Spleen (tissue), 11 donors: ENCODE data around the gene RPL19. TPM values are rescaled to one million over a fixed set of nuclear protein-coding genes. Genes with fewer than 3 reads are reported as not detected.

Source experiments
- DNase-seq: peaks from one replicate; pipeline ENCODE4 v3.0.0-alpha.2; 2020
- H3K27ac ChIP-seq, 8 donors: fragments of 200-600 bp; sonication (generic) in 7 of 8; 1 replicate in 4 of 8; 2 replicates in 4 of 8; pipeline versions ENCODE4 v1.5.0 to v1.8.0; 2016 to 2021; ENCODE audit warnings: inconsistent platforms in 4 of 8, mild to moderate bottlenecking in 4 of 8, moderate library complexity in 1 of 8
- H3K27me3 ChIP-seq, 7 donors: fragments of 200-600 bp; sonication (generic) in 6 of 7; replicated peaks in 1 of 7; 1 replicate in 4 of 7; 2 replicates in 3 of 7; pipeline versions ENCODE4 v1.5.0 to v1.8.0; 2016 to 2021; ENCODE audit warnings: inconsistent platforms in 3 of 7, mild to moderate bottlenecking in 1 of 7
- H3K36me3 ChIP-seq, 6 donors: fragments of 200-600 bp; sonication (generic) in 5 of 6; 1 replicate in 4 of 6; 2 replicates in 2 of 6; pipeline versions ENCODE4 v1.5.0 to v1.8.0; 2016 to 2021; ENCODE audit warnings: inconsistent platforms in 2 of 6
- H3K4me1 ChIP-seq, 6 donors: fragments of 200-600 bp; sonication (generic) in 5 of 6; 1 replicate in 3 of 6; 2 replicates in 3 of 6; pipeline versions ENCODE4 v1.5.0 to v1.8.0; 2016 to 2021; ENCODE audit warnings: inconsistent platforms in 3 of 6
- H3K4me3 ChIP-seq, 8 donors: fragments of 200-600 bp; sonication (generic) in 7 of 8; 1 replicate in 4 of 8; 2 replicates in 4 of 8; pipeline versions ENCODE4 v1.5.0 to v1.8.0; 2016 to 2021; ENCODE audit warnings: inconsistent platforms in 4 of 8, mild to moderate bottlenecking in 4 of 8, moderate library complexity in 2 of 8
- H3K9me3 ChIP-seq, 8 donors: fragments of 200-600 bp; sonication (generic) in 7 of 8; 1 replicate in 4 of 8; 2 replicates in 4 of 8; pipeline versions ENCODE4 v1.5.0 to v1.8.0; 2016 to 2021; ENCODE audit warnings: inconsistent platforms in 4 of 8
- CTCF ChIP-seq, 11 experiments: fragments of 200-600 bp in 7 of 11; fragments of 450-650 bp in 4 of 11; sonication (generic) in 4 of 11; IDR thresholded peaks in 8 of 11; conservative IDR thresholded peaks in 3 of 11; 1 replicate in 7 of 11; 2 replicates in 4 of 11; pipeline versions ENCODE4 v1.4.0 to v1.8.0; 2016 to 2021; ENCODE audit warnings: antibody characterized with exemption in 11 of 11, inconsistent platforms in 4 of 11, mild to moderate bottlenecking in 1 of 11
- POLR2A ChIP-seq, 3 donors: fragments of 450-650 bp; IDR thresholded peaks; one replicate each; pipeline ENCODE4 v1.5.1; 2017; ENCODE audit warnings: antibody characterized with exemption in 3 of 3, mild to moderate bottlenecking in 1 of 3
- POLR2AphosphoS5 ChIP-seq, 3 donors: sonication (generic); formaldehyde crosslinking; IDR thresholded peaks; one replicate each; pipeline ENCODE4 v1.5.1; 2017; ENCODE audit warnings: antibody characterized with exemption in 3 of 3
- WGBS, 5 donors: extraction: QIAGEN DNeasy Blood & Tissue Kit in 3 of 5; methylation state at CpG; one replicate each; pipeline versions ENCODE4 v1.1.5 to v1.1.7; 2013 to 2018; 5-methylcytosine and 5-hydroxymethylcytosine counted together
- intact Hi-C: fragments of 100-400 bp; cut with DNase I; formaldehyde crosslinking; loops from one replicate; pipeline ENCODE4 v1.15.0; 2023; ENCODE audit warnings: low total_unique reads
- polyA plus RNA-seq, 3 donors: library from polyadenylated mRNA; stranded (reverse); fragments of 200-250 nt; gene quantifications; one replicate each; pipeline ENCODE4 v1.2.1, GENCODE V29; 2013
- total RNA-seq, 7 donors: library from RNA; depleted of rRNA in 3 of 7; stranded (reverse); fragments of >200 nt in 3 of 7; fragmentation: NEBNext Ultra II Directional in 4 of 7; extraction: Animal tissue kit (Norgen Biotek cat#: 25700) in 4 of 7; gene quantifications; one replicate each; pipeline versions ENCODE4 v1.1.0 to v1.2.1, GENCODE V29; 2016 to 2021
- donor health status: healthy with polysubstance abuse.
- donor health status: DM: no; HTN: no; CAD: no; lungs with moderate emphysema.
- donor health status: DM: no; HTN: no; CAD: no.
- donor health status: Bipolar disorder and iron deficiency.
- donor health status: healthy.
- donor health status: DM: no; HTN: no; CAD: no.
- donor health status: DM: yes; HTN: yes; CAD: no.

The RPL19 gene
- total and polyA plus RNA-seq, 10 donors = 1,504 to 7,360 (median 3,641) TPM

- Histone ChIP-seq H3K36me3 (no peaks in the 10 kb centered on the region), H3K4me1 (peaks cover 15 to 25% (median 24%) of the 10 kb centered on the region in 6 donors), H3K4me3 (peak overlapping the region; percentile 8 to 68 (median 36)), H3K9me3 (no peaks in the 10 kb centered on the region), H3K27ac (no peak overlapping the region), H3K27me3 (peaks cover 9 to 86% (median 55%) of the 10 kb centered on the region in 7 donors)
- TF ChIP-seq POLR2AphosphoS5 (IDR thresholded peaks at IDR 0.05) (peak in 1 of 3 donors; percentile 20), CTCF (IDR thresholded peaks at IDR 0.05 in 8 of 11, conservative IDR thresholded peaks at IDR 0.05 in 3 of 11) (no peak)
- DNase-seq = no peak
- intact Hi-C loops = no loop called here
- WGBS, 5 donors = 15 to 20% (median 16%) methylated on average over 23 to 24 of the region's 24 CpGs
These were observed 26.0 kb downstream of the RPL19 start for GRCh38 chr17:39225959-39226683.

- DNase-seq = no peak
- TF ChIP-seq POLR2A (IDR thresholded peaks at IDR 0.05) = no peak
- no peak for TF ChIP-seq CTCF (IDR thresholded peaks at IDR 0.05 in 8 of 11, conservative IDR thresholded peaks at IDR 0.05 in 3 of 11)
- no peak for TF ChIP-seq POLR2AphosphoS5 (IDR thresholded peaks at IDR 0.05)
- intact Hi-C loops = no loop called here
- Histone ChIP-seq H3K36me3 (no peaks in the 10 kb centered on the region), H3K27me3 (peaks cover 9 to 98% (median 67%) of the 10 kb centered on the region in 7 donors), H3K9me3 (no peaks in the 10 kb centered on the region), H3K27ac (no peak overlapping the region), H3K4me1 (peaks cover 19 to 36% (median 34%) of the 10 kb centered on the region in 6 donors), H3K4me3 (no peak overlapping the region)
- 61 to 86% (median 74%) methylated on average over 2 of the region's 2 CpGs for WGBS, 5 donors
These were observed 27.4 kb downstream of the RPL19 start for GRCh38 chr17:39227364-39227919.

GRCh38 chr17:39229274-39229913, 29.3 kb downstream of the RPL19 start:
- no peak for TF ChIP-seq POLR2A (IDR thresholded peaks at IDR 0.05)
- no peak for TF ChIP-seq CTCF (IDR thresholded peaks at IDR 0.05 in 8 of 11, conservative IDR thresholded peaks at IDR 0.05 in 3 of 11)
- TF ChIP-seq POLR2AphosphoS5 (IDR thresholded peaks at IDR 0.05) = no peak
- WGBS, 5 donors = 58 to 72% (median 66%) methylated on average over 9 to 11 of the region's 11 CpGs
- Histone ChIP-seq H3K4me3 (no peak overlapping the region), H3K36me3 (no peaks in the 10 kb centered on the region), H3K27me3 (peaks cover 9 to 90% (median 68%) of the 10 kb centered on the region in 7 donors), H3K4me1 (peaks cover 19 to 38% (median 33%) of the 10 kb centered on the region in 6 donors), H3K27ac (no peak overlapping the region), H3K9me3 (no peaks in the 10 kb centered on the region)
- intact Hi-C loops = no loop called here
- DNase-seq = no peak

GRCh38 chr17:39230361-39230760, 30.3 kb downstream of the RPL19 start:
- no peak overlapping the region for H3K4me3 ChIP-seq
- peaks cover 6 to 84% (median 59%) of the 10 kb centered on the region in 7 donors for H3K27me3 ChIP-seq
- H3K27ac ChIP-seq = no peak overlapping the region
- no peaks in the 10 kb centered on the region for H3K36me3 ChIP-seq
- DNase-seq = no peak
- no peaks in the 10 kb centered on the region for H3K9me3 ChIP-seq
- TF ChIP-seq CTCF (IDR thresholded peaks at IDR 0.05 in 8 of 11, conservative IDR thresholded peaks at IDR 0.05 in 3 of 11) (no peak), POLR2AphosphoS5 (IDR thresholded peaks at IDR 0.05) (no peak), POLR2A (IDR thresholded peaks at IDR 0.05) (no peak)
- WGBS, 5 donors = 41 to 88% (median 82%) methylated on average over 1 of the region's 1 CpG
- intact Hi-C loops = no loop called here
- H3K4me1 ChIP-seq = peaks cover 10 to 28% (median 23%) of the 10 kb centered on the region in 6 donors
